D721Med (cell line): ENCODE data around the gene GUK1.

ENCODE experiments used
- DNase-seq: peaks from one replicate; pipeline ENCODE4 v3.0.0; 2011; ENCODE audit warnings: low spot score; ENCODE audit not compliant: insufficient read length
- FAIRE-seq: peaks from 2 replicates; lab custom pipeline; 2011; peaks lifted over from hg19 to GRCh38; lab: Jason Lieb, UNC
- CTCF ChIP-seq: IDR thresholded peaks from 2 replicates; pipeline ENCODE4 v1.5.1; 2012; ENCODE audit warnings: mild to moderate bottlenecking, control low read depth; ENCODE audit not compliant: insufficient read depth; ENCODE audit errors: missing control alignments

GUK1 gene

GRCh38 chr1:228100822-228101613 is 39.1 kb upstream of the GUK1 start:
- peak; percentile 21 for DNase-seq
- no peak for FAIRE-seq
- TF ChIP-seq CTCF, result no peak

DNA sequence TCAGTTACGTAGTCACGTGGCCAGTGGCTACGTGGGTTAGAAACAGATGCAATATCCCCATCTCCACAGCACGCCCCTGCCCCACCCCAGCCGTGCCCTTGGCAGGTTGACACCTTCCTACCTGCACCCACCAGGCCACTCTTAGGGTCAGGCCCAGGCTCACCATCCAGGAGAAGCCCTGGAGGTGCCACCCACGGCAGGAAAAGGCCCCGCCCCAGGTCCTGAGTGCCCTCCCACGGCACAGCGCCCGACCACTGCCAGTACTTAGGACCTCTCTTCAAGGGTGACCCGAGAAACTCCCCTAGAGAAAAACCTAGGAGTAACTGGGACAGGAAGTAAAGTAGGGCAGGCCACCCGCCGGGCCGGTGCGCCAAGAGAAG is 38.5 kb upstream of the GUK1 start:
- DNase-seq (peak; percentile 38), FAIRE-seq (no peak)
- TF ChIP-seq CTCF, result no peak

- FAIRE-seq (no peak), DNase-seq (peak; percentile 59)
- TF ChIP-seq CTCF, result peak; percentile 9
Measured at GRCh38 chr1:228101994-228102790, 37.9 kb upstream of the GUK1 start.

GRCh38 chr1:228102791-228103620 is 37.1 kb upstream of the GUK1 start, which contains the start of gene C1orf35:
Gene C1orf35, minus strand, starts transcription at chr1:228103325. Its CDS starts 98 bp downstream, at chr1:228103227.
- no peak for TF ChIP-seq CTCF
- DNase-seq (peak; percentile 100), FAIRE-seq (no peak)

DNA sequence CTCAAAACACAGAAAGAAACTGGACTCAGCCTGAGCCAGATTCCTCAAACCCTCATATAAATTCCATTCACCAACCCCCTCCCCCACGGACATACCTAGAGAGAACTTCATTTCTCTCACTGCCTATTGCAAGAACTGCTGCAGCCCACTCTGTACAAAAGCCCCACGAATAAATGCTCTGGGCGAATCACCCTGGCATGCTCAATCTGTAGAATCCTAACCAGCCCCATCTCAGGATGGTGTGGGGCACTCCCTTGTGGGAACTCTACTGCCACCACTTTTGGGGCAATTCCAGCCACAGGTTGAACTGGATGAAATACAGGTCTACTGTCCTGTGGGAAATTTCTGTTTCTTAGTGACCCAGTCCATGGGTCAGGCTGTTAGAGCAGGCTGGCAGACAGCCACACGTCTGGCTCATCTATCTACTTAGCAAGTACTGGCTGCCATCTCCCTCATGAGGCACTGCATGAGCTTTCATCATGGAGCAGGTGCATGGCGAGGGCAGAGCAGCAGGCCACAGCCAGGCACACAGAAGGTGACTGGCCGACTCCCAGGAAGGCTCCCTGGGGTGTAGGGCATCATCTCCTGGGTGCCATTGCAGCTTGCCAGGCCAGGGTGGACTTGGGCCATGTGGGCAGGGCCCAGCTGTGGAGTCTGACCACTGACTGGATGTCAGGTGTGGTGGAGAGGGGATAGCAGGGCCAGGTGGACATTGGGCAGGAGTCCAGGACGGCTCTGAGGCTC is 35.4 kb upstream of the GUK1 start:
- TF ChIP-seq CTCF, result no peak
- DNase-seq (peak; percentile 18), FAIRE-seq (no peak)

- no peak for FAIRE-seq
- DNase-seq, result no peak
- TF ChIP-seq CTCF, result no peak
Measured at GRCh38 chr1:228105270-228105995, 34.6 kb upstream of the GUK1 start.
